ENCODE results near the gene PAK5.

GRCh38 chr20:9499126-9499899 is 339.6 kb downstream of the PAK5 start:
- TF ChIP-seq, protein P1, sequence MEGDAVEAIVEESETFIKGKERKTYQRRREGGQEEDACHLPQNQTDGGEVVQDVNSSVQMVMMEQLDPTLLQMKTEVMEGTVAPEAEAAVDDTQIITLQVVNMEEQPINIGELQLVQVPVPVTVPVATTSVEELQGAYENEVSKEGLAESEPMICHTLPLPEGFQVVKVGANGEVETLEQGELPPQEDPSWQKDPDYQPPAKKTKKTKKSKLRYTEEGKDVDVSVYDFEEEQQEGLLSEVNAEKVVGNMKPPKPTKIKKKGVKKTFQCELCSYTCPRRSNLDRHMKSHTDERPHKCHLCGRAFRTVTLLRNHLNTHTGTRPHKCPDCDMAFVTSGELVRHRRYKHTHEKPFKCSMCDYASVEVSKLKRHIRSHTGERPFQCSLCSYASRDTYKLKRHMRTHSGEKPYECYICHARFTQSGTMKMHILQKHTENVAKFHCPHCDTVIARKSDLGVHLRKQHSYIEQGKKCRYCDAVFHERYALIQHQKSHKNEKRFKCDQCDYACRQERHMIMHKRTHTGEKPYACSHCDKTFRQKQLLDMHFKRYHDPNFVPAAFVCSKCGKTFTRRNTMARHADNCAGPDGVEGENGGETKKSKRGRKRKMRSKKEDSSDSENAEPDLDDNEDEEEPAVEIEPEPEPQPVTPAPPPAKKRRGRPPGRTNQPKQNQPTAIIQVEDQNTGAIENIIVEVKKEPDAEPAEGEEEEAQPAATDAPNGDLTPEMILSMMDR (IDR thresholded peaks at IDR 0.05; ENCODE audit: insufficient read depth, low read length, poor library complexity, severe bottlenecking): no peak
- no peak for TF ChIP-seq EZH2phosphoT487 (conservative IDR thresholded peaks at IDR 0.05; ENCODE audit: low read length)

Data from SU-DHL-6 (cell line).